ENCODE measurements around the gene TMEM18. TPM values are rescaled to one million over a fixed set of nuclear protein-coding genes. Genes with fewer than 3 reads are reported as not detected.
A peak's percentile ranks its signal among the peaks of the same experiment; 100 is the strongest.

Gene TMEM18
- total RNA-seq, 4 donors from 2014 or later: 8.7 to 27.3 (median 10.2) TPM

GRCh38 chr2:648476-649424 is 28.5 kb downstream of the TMEM18 start:
- Histone ChIP-seq H3K4me3 (no peak overlapping the region), H3K27me3 (peaks cover 0 to 63% (median 0%) of the 10 kb centered on the region in 4 donors), H3K36me3 (no peaks in the 10 kb centered on the region), H3K27ac (replicated peaks in 1 of 4) (no peak overlapping the region), H3K4me1 (no peaks in the 10 kb centered on the region), H3K9me3 (no peaks in the 10 kb centered on the region)
- 80% methylated on average over 17 of the region's 26 CpGs for WGBS
- intact Hi-C loops (cut with DNase I): no loop called here
- peak; percentile 83 for DNase-seq (ENCODE audit: extremely low spot score)
- TF ChIP-seq POLR2AphosphoS5 (IDR thresholded peaks at IDR 0.05): no peak
- TF ChIP-seq POLR2A (IDR thresholded peaks at IDR 0.05; ENCODE audit: low read depth): no peak
- TF ChIP-seq EP300 (IDR thresholded peaks at IDR 0.05): no peak
- no peak for TF ChIP-seq CTCF (IDR thresholded peaks at IDR 0.05)

GRCh38 chr2:647691-648231 is 29.4 kb downstream of the TMEM18 start:
- TF ChIP-seq EP300 (IDR thresholded peaks at IDR 0.05): no peak
- no peak for TF ChIP-seq POLR2AphosphoS5 (IDR thresholded peaks at IDR 0.05)
- no peak for TF ChIP-seq CTCF (IDR thresholded peaks at IDR 0.05)
- no peak for TF ChIP-seq POLR2A (IDR thresholded peaks at IDR 0.05; ENCODE audit: low read depth)
- Histone ChIP-seq H3K36me3 (no peaks in the 10 kb centered on the region), H3K4me1 (no peaks in the 10 kb centered on the region), H3K9me3 (no peaks in the 10 kb centered on the region), H3K27me3 (peaks cover 0 to 67% (median 0%) of the 10 kb centered on the region in 4 donors), H3K4me3 (no peak overlapping the region), H3K27ac (replicated peaks in 1 of 4) (no peak overlapping the region)
- DNase-seq (ENCODE audit: extremely low spot score): peak; percentile 81
- WGBS: 92% methylated on average over 4 of the region's 16 CpGs
- intact Hi-C loops (cut with DNase I): no loop called here

GRCh38 chr2:647003-647560 is 30.1 kb downstream of the TMEM18 start:
- TF ChIP-seq CTCF (IDR thresholded peaks at IDR 0.05) (no peak), POLR2AphosphoS5 (IDR thresholded peaks at IDR 0.05) (no peak), POLR2A (IDR thresholded peaks at IDR 0.05; ENCODE audit: low read depth) (no peak), EP300 (IDR thresholded peaks at IDR 0.05) (no peak)
- peak; percentile 86 for DNase-seq (ENCODE audit: extremely low spot score)
- intact Hi-C loops (cut with DNase I): no loop called here

GRCh38 chr2:644871-645270 is 32.3 kb downstream of the TMEM18 start:
- intact Hi-C loops (cut with DNase I): no loop called here
- 61% methylated on average over 4 of the region's 5 CpGs for WGBS

More at GRCh38 chr2:647003-647560, 30.1 kb downstream of the TMEM18 start:
- peaks cover 0 to 74% (median 0%) of the 10 kb centered on the region in 4 donors for H3K27me3 ChIP-seq
- no peak overlapping the region for H3K27ac ChIP-seq (replicated peaks in 1 of 4)
- H3K4me3 ChIP-seq: no peak overlapping the region
- H3K36me3 ChIP-seq: no peaks in the 10 kb centered on the region
- H3K4me1 ChIP-seq: no peaks in the 10 kb centered on the region
- no peaks in the 10 kb centered on the region for H3K9me3 ChIP-seq
- 83% methylated on average over 10 of the region's 10 CpGs for WGBS

More at GRCh38 chr2:644871-645270, 32.3 kb downstream of the TMEM18 start:
- no peak overlapping the region for H3K27ac ChIP-seq (replicated peaks in 1 of 4)
- DNase-seq (ENCODE audit: extremely low spot score): peak; percentile 86
- no peaks in the 10 kb centered on the region for H3K4me1 ChIP-seq
- no peaks in the 10 kb centered on the region for H3K36me3 ChIP-seq
- no peaks in the 10 kb centered on the region for H3K9me3 ChIP-seq
- H3K27me3 ChIP-seq: peaks cover 0 to 68% (median 0%) of the 10 kb centered on the region in 4 donors
- no peak for TF ChIP-seq EP300 (IDR thresholded peaks at IDR 0.05)
- no peak for TF ChIP-seq POLR2A (IDR thresholded peaks at IDR 0.05; ENCODE audit: low read depth)
- TF ChIP-seq CTCF (IDR thresholded peaks at IDR 0.05): no peak
- no peak for TF ChIP-seq POLR2AphosphoS5 (IDR thresholded peaks at IDR 0.05)
- no peak overlapping the region for H3K4me3 ChIP-seq

Measured in esophagus muscularis mucosa (tissue), 4 donors.